Measurements from ENCODE around the gene SCMH1.

GRCh38 chr1:41282679-41283317 is 40.7 kb upstream of the SCMH1 start:
- no peak for TF ChIP-seq POLR2A (IDR thresholded peaks at IDR 0.05; ENCODE audit: low read length)
- no peak for TF ChIP-seq GATA1 (IDR thresholded peaks at IDR 0.05; ENCODE audit: low read depth, low read length)
